ENCODE results near the gene PRKAG1.
A peak's percentile ranks its signal among the peaks of the same experiment; 100 is the strongest.

The PRKAG1 gene

DNA sequence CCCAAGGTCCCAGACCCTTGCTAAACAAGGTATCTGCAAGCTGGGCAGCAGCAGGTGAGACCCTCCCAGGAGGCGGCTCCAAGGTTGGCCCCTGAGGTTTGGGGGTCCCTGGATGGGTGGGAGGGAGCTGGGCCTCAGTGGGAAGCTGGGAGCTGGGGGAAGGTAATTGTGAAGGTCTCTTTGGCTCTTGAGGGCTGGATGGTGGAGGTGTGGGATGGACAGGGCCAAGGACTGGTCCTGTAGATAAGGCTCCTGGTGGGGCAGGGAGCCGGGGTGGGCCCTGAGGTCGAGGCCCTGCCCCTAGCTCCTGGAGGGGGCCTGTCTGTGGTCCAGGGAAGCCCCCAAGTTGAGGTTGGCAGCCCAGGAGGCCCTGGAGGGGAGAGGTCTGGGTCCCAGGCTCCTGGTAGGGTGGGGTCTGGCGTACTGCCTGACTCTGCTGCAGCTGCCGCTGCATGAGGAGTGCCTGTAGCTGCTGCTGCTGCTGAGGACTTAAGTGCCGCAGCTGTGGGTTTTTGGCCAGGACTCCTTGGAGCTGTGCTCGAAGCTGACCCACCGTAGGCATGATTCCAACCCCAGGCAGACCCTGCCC, 13.1 kb upstream of the PRKAG1 start:
- DNase-seq (ENCODE audit: low spot score) = no peak

DNA sequence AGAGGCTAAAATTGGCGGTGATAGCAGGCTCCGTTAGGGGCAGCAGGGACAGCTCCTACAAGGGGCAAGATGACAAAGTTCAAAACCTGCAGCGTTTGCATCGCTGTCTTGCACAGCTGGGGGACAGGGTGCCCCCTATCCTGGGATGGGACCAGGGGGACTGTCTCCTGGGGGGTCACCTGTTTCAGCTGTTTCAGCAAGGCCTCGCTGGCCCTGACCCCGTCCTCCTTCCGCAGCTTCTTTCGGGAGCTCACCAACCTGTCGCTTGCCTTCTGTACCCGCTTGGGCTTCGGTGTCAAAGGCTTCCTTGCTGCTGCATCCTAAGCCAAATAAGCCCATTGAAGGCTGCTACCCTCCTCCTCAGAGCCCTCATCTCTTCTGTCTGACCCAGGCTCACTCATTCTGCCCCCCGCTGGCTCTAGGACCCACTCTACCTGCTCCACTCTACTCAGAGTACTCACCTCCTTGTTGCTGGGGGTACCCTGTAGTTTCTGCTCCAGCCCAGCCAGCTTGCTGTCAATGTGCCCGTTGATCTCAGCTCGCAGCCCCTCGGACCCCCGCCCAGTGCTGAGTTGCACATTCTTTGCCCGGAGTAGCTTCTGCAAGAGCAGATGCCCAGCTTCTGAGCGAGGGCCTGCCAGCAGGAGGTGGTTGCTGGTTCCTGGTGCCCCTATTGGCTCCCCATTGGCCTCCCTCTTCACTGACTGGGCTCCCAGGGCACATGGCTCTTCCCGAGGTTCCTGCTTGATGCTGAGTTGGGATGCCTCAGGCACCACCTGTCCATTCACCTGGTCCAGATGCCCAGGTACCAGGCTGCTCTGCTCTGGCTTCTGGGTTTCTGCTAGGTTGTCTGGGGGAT, 12.4 kb upstream of the PRKAG1 start:
- no peak for DNase-seq (ENCODE audit: low spot score)

DNA sequence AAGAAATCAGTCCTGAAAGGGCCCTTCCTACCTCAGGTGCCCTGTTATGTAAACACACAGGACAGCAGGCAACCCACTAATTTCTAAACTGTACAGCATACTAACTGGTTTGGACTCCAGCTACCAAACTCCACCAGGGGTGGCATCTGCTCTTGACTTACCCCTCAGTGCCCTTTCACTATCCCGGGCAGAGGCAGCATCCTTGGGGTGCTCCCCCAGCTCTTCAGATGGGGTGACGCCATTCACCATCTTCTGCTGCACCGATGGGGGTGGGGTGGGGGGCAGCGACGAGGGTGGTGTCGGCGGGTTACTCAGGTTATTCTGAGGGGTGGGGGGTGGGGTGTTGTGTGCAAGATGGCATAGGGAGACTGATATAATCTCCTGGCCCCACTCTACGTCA, 11.5 kb upstream of the PRKAG1 start:
- no peak for DNase-seq (ENCODE audit: low spot score)

DNA sequence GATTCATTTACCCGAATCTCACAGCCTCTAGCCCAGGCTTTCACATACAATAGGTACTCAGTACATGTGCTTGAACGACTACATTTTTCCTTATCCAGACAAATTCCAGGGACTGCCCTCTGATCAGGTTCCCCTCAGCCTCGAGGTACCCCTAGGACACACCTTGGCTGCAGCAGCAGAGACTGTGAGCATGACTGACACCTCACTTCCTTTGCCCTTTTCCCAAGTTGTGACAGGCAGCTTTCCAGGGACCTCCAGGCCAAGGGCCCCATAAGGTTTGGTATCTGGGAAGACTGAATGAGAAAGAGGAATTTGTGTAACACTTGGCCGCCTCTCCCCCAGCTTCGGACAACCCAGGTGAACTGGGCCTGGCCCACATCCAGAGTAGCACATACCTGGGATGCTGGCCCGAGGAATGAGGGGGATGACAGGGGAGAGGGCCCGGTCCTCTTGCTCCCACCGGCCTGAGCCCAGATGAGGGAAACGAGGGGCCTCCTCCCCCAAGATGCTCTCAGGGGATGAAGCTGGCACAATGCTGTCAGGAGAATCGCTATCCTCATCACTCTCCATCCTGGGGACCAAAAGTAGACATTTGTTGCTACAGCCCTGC, 10.2 kb upstream of the PRKAG1 start:
- DNase-seq (ENCODE audit: low spot score) = no peak

DNA sequence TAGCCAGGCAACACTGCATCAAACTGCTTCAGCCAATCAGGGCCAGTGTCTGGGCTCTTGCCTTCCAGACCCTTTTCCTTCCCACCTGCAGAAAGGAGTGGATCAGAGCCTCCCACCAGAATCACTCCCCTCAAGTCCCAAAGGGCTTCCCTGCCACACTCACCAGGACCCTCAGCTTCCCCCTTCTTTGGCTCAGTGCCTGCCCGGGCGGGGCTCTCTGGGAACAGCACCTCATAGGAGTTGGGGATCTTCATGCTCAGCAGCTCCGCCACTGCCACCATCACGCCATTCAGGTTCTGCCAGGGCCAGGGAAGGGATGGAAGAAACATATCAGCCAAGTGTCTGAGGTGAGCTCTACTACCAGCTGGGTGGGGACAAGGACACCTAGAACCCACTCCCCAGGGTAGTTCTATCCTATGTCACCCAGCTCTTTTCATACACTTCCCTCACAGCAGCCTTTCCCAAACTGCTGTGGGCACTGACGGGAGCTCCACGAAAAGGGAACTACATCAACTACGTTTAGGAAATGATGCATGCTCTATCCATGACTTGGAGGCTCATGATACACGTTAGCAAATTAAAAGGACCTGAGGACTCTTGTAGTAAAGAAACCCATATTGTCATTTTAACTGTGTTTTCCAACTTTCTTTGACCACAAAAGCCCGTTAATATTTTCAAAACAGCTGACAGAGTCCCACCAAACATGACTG, 9.4 kb upstream of the PRKAG1 start:
- no peak for DNase-seq (ENCODE audit: low spot score)

DNA sequence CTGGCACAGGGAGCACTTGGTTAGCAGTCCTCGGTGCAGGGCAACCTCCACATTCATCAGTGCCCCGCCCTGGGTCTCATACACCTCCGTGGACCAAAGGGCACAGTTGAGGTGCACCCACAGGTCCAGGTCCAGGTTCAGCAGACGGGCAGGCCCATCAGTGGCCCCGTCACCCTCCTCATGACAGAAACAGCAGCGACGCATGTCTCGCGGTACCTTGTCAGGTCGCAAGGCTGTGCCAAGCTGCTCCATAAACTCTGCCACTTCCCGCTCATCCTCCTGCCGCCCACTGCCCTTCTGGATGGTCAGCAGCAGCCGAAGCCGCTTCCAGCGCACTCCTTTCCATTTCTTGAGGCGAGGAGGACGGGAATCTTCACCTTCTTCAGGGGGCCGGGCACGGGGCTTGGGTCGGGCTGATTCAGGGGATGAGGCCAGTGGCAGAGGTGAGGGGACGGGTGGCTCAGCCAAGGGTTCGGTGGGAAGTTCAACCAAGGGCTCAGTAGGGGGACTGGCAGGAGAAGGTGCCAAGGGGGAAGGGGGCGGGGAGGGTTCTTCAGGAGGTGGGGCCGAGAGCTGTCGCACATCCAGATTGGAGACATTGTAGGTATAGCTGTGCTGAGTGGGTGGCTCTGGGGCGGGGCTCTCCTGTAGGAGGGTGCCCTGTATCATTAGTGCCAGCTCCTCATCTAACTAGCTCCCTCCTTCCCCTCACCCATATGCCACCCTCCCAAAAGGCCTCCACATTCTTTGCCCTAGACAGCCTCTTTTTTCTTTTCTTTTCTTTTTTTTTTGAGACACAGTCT, 8.3 kb upstream of the PRKAG1 start:
- DNase-seq (ENCODE audit: low spot score) = no peak

DNA sequence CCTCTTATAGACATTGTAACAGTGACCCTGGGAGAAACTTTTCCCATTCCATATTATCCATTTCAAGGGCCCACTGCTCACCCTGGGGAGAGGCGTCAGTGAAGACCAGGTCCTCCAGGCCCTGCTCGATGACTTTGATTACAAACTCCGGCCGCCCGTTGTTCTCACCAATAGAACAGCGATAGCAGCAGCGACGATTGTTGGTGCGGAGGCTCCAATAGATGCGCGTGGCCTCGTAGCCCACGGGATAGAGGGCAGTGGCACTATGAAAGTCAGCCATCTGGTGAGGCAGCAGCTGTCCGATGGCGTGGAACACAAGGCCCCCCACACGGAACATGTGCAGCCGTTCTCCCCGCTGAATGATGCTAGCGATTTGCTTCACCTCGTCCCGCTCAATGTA, 7.5 kb upstream of the PRKAG1 start:
- no peak for DNase-seq (ENCODE audit: low spot score)

DNA sequence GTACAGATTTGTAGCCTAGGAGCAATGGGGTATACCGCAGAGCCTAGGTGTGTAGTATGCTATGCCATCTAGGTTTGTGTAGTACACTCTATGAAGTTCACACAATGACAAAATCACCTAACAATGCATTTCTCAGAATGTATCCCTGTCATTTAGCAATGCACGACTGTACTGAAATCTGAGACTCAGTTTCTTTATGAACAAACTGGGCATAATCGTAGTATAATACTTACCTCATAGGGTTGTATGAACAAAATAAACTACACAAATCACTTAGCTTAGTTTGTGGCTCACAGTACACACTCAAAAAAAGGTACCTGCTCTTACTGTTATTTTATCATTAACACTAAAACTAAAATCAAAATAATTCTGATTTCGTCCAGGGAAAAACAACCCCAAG, 6.9 kb upstream of the PRKAG1 start:
- no peak for DNase-seq (ENCODE audit: low spot score)

DNA sequence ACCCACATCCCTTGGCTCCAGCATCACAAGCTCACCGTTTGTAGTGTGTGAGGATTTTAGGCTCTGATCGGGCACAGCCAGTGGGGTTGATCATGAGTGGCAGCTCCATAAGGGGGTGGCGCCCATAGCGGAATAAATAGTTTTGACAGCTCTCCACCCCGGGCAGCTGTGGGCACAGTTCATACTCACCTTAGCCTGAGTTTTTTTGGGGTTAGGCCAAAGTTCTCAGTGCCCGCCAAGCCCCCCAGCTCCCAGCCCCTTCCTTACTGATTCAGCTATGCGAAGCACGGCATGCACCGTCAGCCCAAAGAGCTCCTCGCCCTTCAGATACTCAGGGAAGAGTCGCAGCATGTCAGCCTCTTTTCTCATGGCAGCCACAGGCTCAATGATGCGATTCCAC, 6.0 kb upstream of the PRKAG1 start:
- DNase-seq (ENCODE audit: low spot score) = no peak

DNA sequence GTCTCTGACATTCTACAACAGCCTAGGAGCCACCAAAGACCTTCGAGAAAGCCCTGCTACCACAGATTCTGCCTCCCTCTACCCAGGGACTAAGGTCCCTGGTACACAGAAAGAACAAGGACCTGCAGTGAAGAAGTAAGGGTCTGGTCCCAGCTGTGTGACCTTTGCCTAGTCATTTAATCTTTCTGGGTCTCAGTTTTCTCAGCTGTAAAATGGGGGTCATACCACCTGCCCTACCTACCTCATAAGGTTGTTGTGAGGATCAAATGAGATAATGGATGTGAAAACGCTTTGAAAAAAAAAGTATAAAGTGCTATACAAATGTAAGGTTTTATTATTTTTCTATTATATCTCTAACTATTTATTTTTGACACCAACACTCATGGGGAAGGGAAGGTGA, 5.2 kb upstream of the PRKAG1 start:
- DNase-seq (ENCODE audit: low spot score) = no peak

DNA sequence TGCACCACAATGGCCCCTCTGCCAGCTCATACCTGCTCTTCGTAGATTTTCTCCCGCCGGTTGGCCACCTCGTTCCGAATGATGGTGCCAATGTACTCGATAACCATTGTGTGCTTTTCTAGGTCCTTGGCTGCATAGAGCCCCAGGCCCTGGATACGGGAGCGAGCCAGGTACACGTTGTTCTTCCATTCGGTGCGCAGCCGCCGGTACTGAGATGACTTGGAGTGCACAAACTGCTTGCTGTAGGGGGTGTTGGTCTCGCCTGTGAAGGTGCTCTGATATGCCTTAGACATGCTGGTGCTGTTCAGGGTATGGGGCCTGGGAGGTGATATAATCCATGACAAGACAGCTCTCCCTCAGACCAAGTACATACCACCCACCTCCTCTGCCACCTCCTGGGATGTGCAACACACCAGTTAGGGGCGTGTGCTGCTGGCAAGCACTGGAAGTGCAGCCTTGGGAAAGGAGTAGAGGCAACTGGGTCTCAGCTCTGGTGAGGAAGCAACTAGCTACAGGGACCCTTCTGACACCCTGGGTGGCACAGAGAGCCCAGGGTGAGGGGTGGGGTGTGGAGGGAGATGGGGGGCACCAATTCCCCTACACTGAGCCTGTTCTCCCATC, 4.1 kb upstream of the PRKAG1 start:
- DNase-seq (ENCODE audit: low spot score) = no peak

DNA sequence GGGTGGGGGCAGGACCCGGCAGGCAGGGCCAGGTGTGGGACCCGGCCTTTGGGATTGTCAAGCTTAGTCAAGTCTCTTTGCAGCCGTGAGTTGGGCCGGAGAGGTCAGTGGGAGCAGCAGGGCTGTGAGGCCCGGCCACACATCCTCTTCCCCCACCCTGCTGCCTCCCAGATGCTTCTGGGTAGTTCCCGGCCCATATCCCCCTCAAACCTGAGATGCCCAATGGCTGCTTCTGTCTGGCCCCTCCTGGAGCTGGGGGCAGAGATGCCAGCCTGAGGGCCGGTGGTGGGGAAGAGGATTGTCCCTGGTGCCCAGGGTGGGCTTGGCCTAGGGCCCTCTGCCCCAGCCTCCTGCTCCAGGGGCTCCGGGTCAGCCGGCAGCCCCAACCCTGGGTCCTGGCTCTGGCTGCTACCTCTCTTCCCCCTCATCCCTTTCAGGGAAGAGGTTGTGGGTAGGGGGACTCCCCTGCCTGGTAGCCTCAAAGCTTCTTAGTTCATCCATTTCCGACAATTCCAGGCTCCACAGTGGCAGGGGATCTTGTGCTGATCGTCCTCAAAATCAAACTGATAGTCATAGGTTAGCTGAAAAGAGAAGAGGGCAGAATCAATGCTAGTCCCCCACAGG, 2.8 kb upstream of the PRKAG1 start:
- no peak for DNase-seq (ENCODE audit: low spot score)

DNA sequence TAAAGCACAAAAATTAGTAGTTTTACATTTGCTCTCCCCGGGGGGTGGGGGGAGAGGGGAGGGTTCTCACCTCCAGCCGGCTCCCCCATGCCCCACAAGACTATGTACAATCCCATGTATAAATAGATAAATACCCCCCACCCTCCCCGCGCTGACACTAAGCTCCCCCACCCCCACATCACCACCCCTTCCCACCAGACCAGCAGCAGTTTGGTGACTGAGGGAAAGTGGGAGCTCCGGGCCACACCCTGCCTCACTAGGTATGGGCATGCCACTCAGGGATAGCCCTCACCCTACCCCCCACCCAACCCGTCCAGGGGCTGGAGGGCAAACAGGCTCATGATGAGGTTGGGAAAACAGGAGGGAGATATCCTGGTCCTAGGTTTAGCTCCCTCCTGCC, 1.9 kb upstream of the PRKAG1 start:
- DNase-seq (ENCODE audit: low spot score) = no peak

DNA sequence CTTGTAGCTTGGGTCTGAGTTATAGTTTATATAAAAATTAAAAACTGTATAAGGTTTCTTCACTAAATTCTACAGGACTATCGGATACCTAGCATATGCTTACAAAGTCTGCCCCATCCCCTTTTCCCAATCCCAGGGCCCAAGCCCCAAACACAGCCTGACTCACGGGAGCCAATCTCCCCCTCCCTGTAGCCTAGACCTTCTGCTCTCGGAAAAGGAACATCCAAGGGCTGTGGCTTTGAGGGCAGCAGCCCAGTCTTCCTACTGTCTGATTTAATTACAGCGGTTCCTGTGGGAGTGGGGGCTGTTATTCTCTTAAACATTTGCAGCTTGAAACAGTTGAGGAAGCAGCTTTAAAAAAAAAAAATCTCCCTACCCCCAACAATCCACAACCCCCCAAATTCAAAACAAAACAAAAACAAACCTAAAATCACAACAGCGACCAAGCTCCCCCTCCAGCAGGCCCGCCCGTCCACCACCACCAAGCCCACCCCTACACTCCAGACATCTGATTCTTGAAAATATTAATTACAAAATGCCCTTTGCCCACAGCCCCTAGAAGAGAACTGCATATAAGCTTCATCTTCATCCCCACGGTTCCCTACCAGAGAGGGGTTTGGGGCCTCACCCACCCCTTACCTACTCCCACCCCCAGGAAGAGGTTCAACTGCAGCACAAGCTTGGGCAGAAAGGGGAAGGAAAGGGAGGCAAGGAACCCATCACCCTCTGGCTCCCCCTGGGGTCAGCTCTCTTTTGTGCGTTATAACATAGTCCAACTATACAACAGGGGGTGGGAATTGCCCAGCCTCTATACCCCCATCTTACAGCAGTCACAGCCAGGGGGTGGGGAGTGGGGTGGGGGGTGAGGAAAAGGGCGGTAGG, 1.1 kb upstream of the PRKAG1 start:
- peak; percentile 31 for DNase-seq (ENCODE audit: low spot score)

DNA sequence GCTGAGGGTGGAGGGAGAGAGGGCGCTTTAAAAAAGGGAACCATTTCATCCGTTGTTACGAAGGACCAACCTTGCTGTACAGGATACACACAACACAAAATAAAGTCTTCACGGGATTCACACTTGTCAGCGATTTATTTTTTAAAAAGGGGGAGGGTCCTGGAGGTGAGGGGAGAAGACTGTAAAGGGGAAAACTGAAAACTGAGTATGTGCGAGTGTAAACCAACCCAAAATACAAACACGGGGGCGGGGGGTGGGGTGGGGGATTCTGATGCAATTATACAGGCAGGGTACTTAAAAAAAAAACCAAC, 499 bp upstream of the PRKAG1 start:
- DNase-seq (ENCODE audit: low spot score) = no peak

DNA sequence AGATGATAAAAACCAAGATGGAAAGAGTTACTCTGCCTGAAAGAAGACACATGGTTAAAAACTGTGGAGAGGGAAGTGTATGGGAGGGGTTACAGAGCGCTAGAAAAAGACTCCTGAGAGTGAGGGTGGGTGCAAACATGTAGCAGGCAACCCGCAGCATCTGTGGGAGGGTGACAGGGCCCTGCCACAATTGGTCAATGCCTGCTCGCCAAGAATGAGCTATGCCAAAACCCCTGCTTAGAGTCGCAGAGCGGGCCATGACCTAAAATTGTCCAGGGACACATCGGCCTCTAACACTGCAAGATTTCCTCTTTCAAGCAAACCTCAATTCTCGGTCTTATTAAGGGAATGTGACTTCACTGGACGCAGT, 700 bp downstream of the PRKAG1 start:
- peak; percentile 53 for DNase-seq (ENCODE audit: low spot score)

DNA sequence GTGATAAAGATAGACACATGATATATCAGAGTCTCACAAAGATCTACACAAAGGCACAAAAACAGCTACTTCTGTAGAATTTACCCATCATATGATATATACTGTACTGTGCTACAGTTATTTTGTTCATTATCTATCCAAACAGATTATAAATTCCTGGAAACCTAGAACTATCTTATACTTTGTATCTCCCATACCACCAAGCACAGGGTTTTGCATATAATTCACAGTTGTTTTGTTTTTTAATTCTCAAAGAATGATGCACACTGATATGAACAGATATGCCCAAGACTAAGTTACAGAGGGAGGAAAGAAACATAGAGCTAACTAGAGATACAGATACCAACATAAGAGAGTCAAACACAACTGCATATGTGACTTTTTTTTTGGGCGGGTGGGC, 3.4 kb downstream of the PRKAG1 start:
- DNase-seq (ENCODE audit: low spot score) = no peak

DNA sequence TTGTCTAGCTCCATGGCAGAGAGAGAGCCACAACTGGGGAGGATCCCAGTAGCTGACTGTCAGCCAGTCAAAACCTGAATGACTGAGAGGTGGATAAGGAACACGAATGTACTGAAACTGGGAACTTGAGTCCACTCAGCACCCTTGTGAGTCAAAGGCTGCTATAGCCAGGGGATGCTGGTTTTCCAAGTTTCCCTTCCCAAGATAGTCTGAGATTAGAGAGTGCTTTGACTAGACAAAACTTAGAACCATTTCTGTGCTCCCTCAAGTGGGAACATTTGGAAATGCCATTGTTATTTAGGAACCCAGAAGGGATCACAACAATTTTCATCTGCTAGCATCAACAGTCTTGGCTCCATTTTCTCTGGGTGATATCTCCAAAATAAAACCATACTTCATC, 4.0 kb downstream of the PRKAG1 start:
- no peak for DNase-seq (ENCODE audit: low spot score)

DNA sequence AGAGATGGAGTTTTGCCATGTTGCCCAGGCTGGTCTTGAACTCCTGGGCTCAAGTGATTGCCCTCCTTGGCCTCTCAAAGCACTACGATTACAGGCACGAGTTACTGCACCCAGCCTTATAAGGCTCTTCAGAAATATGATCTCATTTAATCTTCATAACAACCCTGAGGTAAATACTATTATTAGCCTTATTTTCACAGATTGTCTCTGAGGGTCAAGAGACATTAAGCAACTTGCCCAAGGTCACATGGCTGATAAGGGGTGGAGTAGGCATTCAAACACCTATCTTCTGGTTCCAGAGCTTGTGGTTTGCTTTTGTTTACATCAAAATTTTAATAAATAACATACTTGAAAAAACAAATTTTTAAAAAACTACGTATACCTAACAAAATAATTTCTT, 5.1 kb downstream of the PRKAG1 start:
- no peak for DNase-seq (ENCODE audit: low spot score)

DNA sequence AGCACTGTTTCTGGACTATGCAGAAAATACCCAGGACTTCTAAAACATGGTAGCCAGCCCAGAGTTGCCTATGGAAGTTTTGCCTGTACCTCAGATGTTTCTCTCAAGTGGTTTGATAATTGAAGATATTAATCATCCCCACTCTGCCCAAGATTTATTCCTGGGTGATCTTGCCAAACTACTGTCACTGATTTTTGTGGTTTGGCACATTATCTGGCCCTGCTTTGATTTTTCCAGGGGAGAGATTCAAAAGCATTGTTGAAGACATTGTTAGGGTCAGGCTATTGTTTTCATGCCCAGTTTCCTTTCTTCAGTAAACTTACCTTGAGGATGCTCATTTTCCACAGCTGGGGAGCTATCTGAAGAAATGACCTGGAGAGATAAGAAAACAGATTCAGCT, 5.8 kb downstream of the PRKAG1 start:
- DNase-seq (ENCODE audit: low spot score) = no peak
